Neuronal stem cell (in vitro differentiated cells): ENCODE measurements around the gene PRH1.
A peak's percentile ranks its signal among the peaks of the same experiment; 100 is the strongest.

ENCODE experiments used
- DNase-seq: peaks from one replicate; pipeline ENCODE4 v3.0.0-alpha.2; 2013; ENCODE audit warnings: low spot score
- H2AFZ ChIP-seq: one replicate; pipeline ENCODE4 v1.6.1; 2013; ENCODE audit warnings: mild to moderate bottlenecking, low read length, inconsistent platforms
- H2AK5ac ChIP-seq: 2 replicates; pipeline ENCODE4 v1.6.1; 2013; ENCODE audit warnings: low read depth, mild to moderate bottlenecking, inconsistent platforms, low read length, moderate library complexity, mixed read lengths
- H2BK120ac ChIP-seq: 2 replicates; pipeline ENCODE4 v1.6.1; 2013; ENCODE audit warnings: low read depth, mild to moderate bottlenecking, inconsistent platforms, low read length, moderate library complexity, mixed read lengths
- H2BK12ac ChIP-seq: one replicate; pipeline ENCODE4 v1.6.1; 2013; ENCODE audit warnings: low read length, inconsistent platforms
- H2BK15ac ChIP-seq: 2 replicates; pipeline ENCODE4 v1.6.1; 2013; ENCODE audit warnings: mild to moderate bottlenecking, low read length, inconsistent platforms, mixed read lengths
- H2BK5ac ChIP-seq: one replicate; pipeline ENCODE4 v1.6.1; 2013; ENCODE audit warnings: inconsistent platforms, mild to moderate bottlenecking, low read length, moderate library complexity
- H3K14ac ChIP-seq: one replicate; pipeline ENCODE4 v1.6.1; 2013; ENCODE audit warnings: low read length, inconsistent platforms
- H3K18ac ChIP-seq: 2 replicates; pipeline ENCODE4 v1.6.1; 2013; ENCODE audit warnings: low read length, inconsistent platforms
- H3K23ac ChIP-seq: 2 replicates; pipeline ENCODE4 v1.6.1; 2013; ENCODE audit warnings: low read depth, mild to moderate bottlenecking, mixed read lengths, low read length, inconsistent platforms; ENCODE audit not compliant: poor library complexity
- H3K27ac ChIP-seq: replicated peaks from 3 replicates; pipeline ENCODE4 v1.5.1; 2013; ENCODE audit warnings: low read length, inconsistent platforms
- H3K27me3 ChIP-seq, 3 experiments: 2 replicates each; pipeline ENCODE4 v1.6.1; 2013; ENCODE audit warnings: low read length in 3 of 3, mild to moderate bottlenecking in 2 of 3, inconsistent platforms in 1 of 3, low read depth in 1 of 3, mixed read lengths in 1 of 3, moderate library complexity in 1 of 3; ENCODE audit not compliant: control insufficient read depth in 3 of 3, insufficient read depth in 3 of 3
- H3K36me3 ChIP-seq, 2 donors: replicated peaks in 1 of 2; 2 replicates each; pipeline ENCODE4 v1.6.1; 2013; ENCODE audit warnings: low read length in 2 of 2; ENCODE audit not compliant: control insufficient read depth in 2 of 2, insufficient read depth in 2 of 2
- H3K4ac ChIP-seq: 2 replicates; pipeline ENCODE4 v1.6.1; 2013; ENCODE audit warnings: inconsistent platforms, mild to moderate bottlenecking, low read length, moderate library complexity
- H3K4me1 ChIP-seq, 2 donors: 1 replicate in 1 of 2; 2 replicates in 1 of 2; pipeline ENCODE4 v1.6.1; 2013; ENCODE audit warnings: low read length in 2 of 2, low read depth in 1 of 2; ENCODE audit not compliant: control insufficient read depth in 2 of 2, insufficient read depth in 1 of 2
- H3K4me2 ChIP-seq: one replicate; pipeline ENCODE4 v1.6.1; 2013; ENCODE audit warnings: mild to moderate bottlenecking, low read length, inconsistent platforms; ENCODE audit not compliant: insufficient read depth, poor library complexity, severe bottlenecking
- H3K4me3 ChIP-seq, 2 donors: 2 replicates each; pipeline ENCODE4 v1.5.1; 2013; ENCODE audit warnings: low read length in 2 of 2, mild to moderate bottlenecking in 2 of 2, inconsistent platforms in 1 of 2, moderate library complexity in 1 of 2
- H3K79me1 ChIP-seq: one replicate; pipeline ENCODE4 v1.6.1; 2013; ENCODE audit warnings: low read depth, mild to moderate bottlenecking, inconsistent platforms, low read length, moderate library complexity
- H3K9ac ChIP-seq: one replicate; pipeline ENCODE4 v1.6.1; 2013; ENCODE audit warnings: mild to moderate bottlenecking, low read depth, low read length, inconsistent platforms; ENCODE audit not compliant: poor library complexity
- H3K9me3 ChIP-seq, 2 donors: replicated peaks in 1 of 2; 2 replicates each; pipeline versions ENCODE3 to v1.6.1; 2013; ENCODE audit warnings: low read length in 2 of 2, mild to moderate bottlenecking in 2 of 2, inconsistent platforms in 1 of 2, low read depth in 1 of 2, mixed read lengths in 1 of 2, moderate library complexity in 1 of 2; ENCODE audit not compliant: control insufficient read depth in 2 of 2, insufficient read depth in 1 of 2
- H4K8ac ChIP-seq: one replicate; pipeline ENCODE4 v1.6.1; 2013; ENCODE audit warnings: low read depth, mild to moderate bottlenecking, inconsistent platforms, low read length, moderate library complexity
- H4K91ac ChIP-seq: one replicate; pipeline ENCODE4 v1.6.1; 2013; ENCODE audit warnings: low read length, low read depth, mild to moderate bottlenecking, inconsistent platforms; ENCODE audit not compliant: poor library complexity
- WGBS, 2 donors: extraction: QIAGEN DNeasy Blood & Tissue Kit; methylation state at CpG; one replicate each; pipeline ENCODE4 v1.1.7; 2013; ENCODE audit warnings: missing lambda C conversion rate in 2 of 2, mixed read lengths in 1 of 2; ENCODE audit not compliant: insufficient read length in 2 of 2, insufficient replicate concordance in 1 of 2; ENCODE audit errors: extremely low coverage in 2 of 2; 5-methylcytosine and 5-hydroxymethylcytosine counted together

Gene PRH1

GRCh38 chr12:10861366-10861765, 22.7 kb downstream of the PRH1 start:
- Histone ChIP-seq H3K18ac (no peak overlapping the region), H3K79me1 (no peaks in the 10 kb centered on the region), H2BK15ac (no peak overlapping the region), H4K91ac (no peak overlapping the region), H2AFZ (no peak overlapping the region), H3K14ac (no peak overlapping the region), H3K27ac (no peak overlapping the region), H2BK5ac (no peak overlapping the region), H3K4ac (no peak overlapping the region), H3K27me3 (no peaks in the 10 kb centered on the region), H3K4me3 (no peak overlapping the region), H2BK120ac (no peak overlapping the region), H3K9me3 (peaks cover 6 to 37% of the 10 kb centered on the region in 2 donors), H4K8ac (no peak overlapping the region), H3K4me1 (no peaks in the 10 kb centered on the region), H3K23ac (no peak overlapping the region), H3K4me2 (no peak overlapping the region), H3K9ac (no peak overlapping the region), H3K36me3 (peaks cover 2 to 13% of the 10 kb centered on the region in 2 donors), H2AK5ac (no peak overlapping the region), H2BK12ac (no peak overlapping the region)
- no CpG with 5 or more reads among the region's 2 CpGs for WGBS, 2 donors
- no peak for DNase-seq

GRCh38 chr12:10855807-10856206, 28.2 kb downstream of the PRH1 start:
- WGBS, 2 donors, result no CpG with 5 or more reads among the region's 2 CpGs
- no peak overlapping the region for H2BK12ac ChIP-seq
- peaks cover 2 to 21% of the 10 kb centered on the region in 2 donors for H3K36me3 ChIP-seq
- no peaks in the 10 kb centered on the region for H3K4me1 ChIP-seq
- H3K23ac ChIP-seq, result no peak overlapping the region
- no peak overlapping the region for H3K4me2 ChIP-seq
- no peaks in the 10 kb centered on the region for H3K79me1 ChIP-seq
- no peak overlapping the region for H2BK15ac ChIP-seq
- no peak overlapping the region for H3K27ac ChIP-seq
- no peak overlapping the region for H2AFZ ChIP-seq
- H4K8ac ChIP-seq, result no peak overlapping the region
- no peak overlapping the region for H3K14ac ChIP-seq
- no peak overlapping the region for H2BK120ac ChIP-seq
- H3K27me3 ChIP-seq, result no peaks in the 10 kb centered on the region
- no peak overlapping the region for H2AK5ac ChIP-seq
- no peak overlapping the region for H3K4ac ChIP-seq
- no peak overlapping the region for H3K9ac ChIP-seq
- H3K18ac ChIP-seq, result no peak overlapping the region
- no peak overlapping the region for H2BK5ac ChIP-seq
- H3K4me3 ChIP-seq, result peak overlapping the region in 1 of 2 donors; percentile 25
- peaks cover 11 to 37% of the 10 kb centered on the region in 2 donors for H3K9me3 ChIP-seq
- H4K91ac ChIP-seq, result no peak overlapping the region
- DNase-seq, result no peak

DNA sequence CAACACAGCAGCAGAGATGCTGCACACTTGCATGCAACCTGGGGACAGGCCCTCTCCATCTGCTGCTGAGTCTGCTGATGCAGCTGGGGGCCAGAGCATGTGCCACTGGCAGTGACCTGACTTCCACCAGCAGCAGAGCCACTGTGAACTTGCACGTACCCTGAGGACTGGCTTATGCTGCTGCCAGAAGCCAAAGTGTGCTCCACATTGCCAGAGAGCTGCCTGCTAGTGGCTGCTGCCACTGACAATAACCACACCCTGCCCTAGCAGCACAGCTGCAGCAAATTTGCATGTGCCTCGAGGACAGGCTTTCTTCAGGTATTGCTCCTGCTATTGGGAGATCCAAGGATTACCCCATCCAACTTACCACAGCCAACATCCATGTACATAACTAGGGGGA, 30.3 kb downstream of the PRH1 start:
- no CpG with 5 or more reads among the region's 2 CpGs for WGBS, 2 donors

DNA sequence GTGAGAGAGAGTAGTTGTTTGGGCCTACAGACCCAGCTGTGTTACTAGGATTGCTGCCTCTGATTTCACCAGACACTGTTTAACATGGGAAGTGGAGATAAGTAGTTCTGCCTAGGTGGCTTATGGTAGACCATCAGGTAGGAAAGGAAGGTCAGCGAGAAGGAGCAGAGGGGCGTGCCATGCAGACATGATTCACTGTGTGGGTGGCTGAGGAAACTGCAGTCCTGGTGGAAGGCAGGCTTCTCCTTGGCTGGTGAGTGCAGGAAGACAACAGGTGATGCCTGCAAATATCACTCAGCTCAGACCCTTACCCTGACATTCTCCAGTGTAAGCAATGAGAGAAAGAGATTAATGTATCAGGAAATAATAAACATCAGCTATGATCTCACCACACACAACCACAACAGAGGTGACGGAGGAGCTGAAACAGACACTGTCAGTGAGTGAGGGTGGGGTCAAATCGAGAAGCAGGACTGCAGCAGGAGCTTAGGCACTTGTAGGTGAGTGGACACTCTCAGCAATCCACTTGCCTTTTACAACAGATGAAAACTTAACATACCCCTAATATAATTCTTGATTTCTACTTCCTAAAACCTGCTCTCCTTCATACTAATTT, 32.7 kb downstream of the PRH1 start:
- Histone ChIP-seq H3K36me3 (peaks cover 0 to 24% of the 10 kb centered on the region in 2 donors), H2BK15ac (no peak overlapping the region), H3K18ac (no peak overlapping the region), H2BK12ac (no peak overlapping the region), H2BK120ac (no peak overlapping the region), H3K27me3 (no peaks in the 10 kb centered on the region), H2AK5ac (no peak overlapping the region), H4K91ac (no peak overlapping the region), H3K4me1 (peaks cover 0 to 1% of the 10 kb centered on the region in 2 donors), H3K79me1 (no peaks in the 10 kb centered on the region), H3K4me2 (no peak overlapping the region), H3K14ac (no peak overlapping the region), H4K8ac (no peak overlapping the region), H3K23ac (no peak overlapping the region), H3K9ac (no peak overlapping the region), H2AFZ (no peak overlapping the region), H3K4me3 (no peak overlapping the region), H3K9me3 (peaks cover 7 to 10% of the 10 kb centered on the region in 2 donors), H3K4ac (no peak overlapping the region), H2BK5ac (no peak overlapping the region), H3K27ac (no peak overlapping the region)
- WGBS, 2 donors, result no CpG with 5 or more reads among the region's 4 CpGs
- no peak for DNase-seq

More for the DNA sequence above, 30.3 kb downstream of the PRH1 start:
- Histone ChIP-seq H3K79me1 (no peaks in the 10 kb centered on the region), H3K9me3 (peaks cover 11 to 32% of the 10 kb centered on the region in 2 donors), H3K23ac (no peak overlapping the region), H2BK12ac (no peak overlapping the region), H2AFZ (no peak overlapping the region), H3K4ac (no peak overlapping the region), H4K8ac (no peak overlapping the region), H2AK5ac (no peak overlapping the region), H2BK120ac (no peak overlapping the region), H2BK5ac (no peak overlapping the region), H3K4me2 (no peak overlapping the region), H3K27ac (no peak overlapping the region), H3K14ac (peak overlapping the region; percentile 9), H3K4me1 (no peaks in the 10 kb centered on the region), H3K4me3 (peak overlapping the region in 1 of 2 donors; percentile 30), H3K9ac (peak overlapping the region; percentile 75), H2BK15ac (no peak overlapping the region), H3K36me3 (peaks cover 2 to 19% of the 10 kb centered on the region in 2 donors), H3K27me3 (no peaks in the 10 kb centered on the region), H3K18ac (peak overlapping the region; percentile 9), H4K91ac (no peak overlapping the region)
- no peak for DNase-seq
